CD14-positive monocyte (primary cell): ENCODE results near the gene ISCA2. TPM values are rescaled to one million over a fixed set of nuclear protein-coding genes. Genes with fewer than 3 reads are reported as not detected.

ENCODE experiments used
- DNase-seq, 3 donors: peaks; one replicate each; pipeline ENCODE4 v3.0.0-alpha.2; 2011 to 2022
- H2AFZ ChIP-seq: 2 replicates; pipeline ENCODE4 v1.6.0; 2012; ENCODE audit warnings: mild to moderate bottlenecking, low read depth, low read length, inconsistent platforms; ENCODE audit not compliant: insufficient read depth, poor library complexity, severe bottlenecking
- H3K27ac ChIP-seq, 2 donors: 1 replicate in 1 of 2; 2 replicates in 1 of 2; pipeline ENCODE4 v1.5.1; 2012 to 2013; ENCODE audit warnings: low read length in 2 of 2, control low read depth in 1 of 2, inconsistent platforms in 1 of 2, low read depth in 1 of 2, mild to moderate bottlenecking in 1 of 2
- H3K27me3 ChIP-seq, 2 donors: one replicate each; pipeline versions ENCODE4 v1.6.0 to v1.6.1; 2011 to 2013; ENCODE audit warnings: low read length in 2 of 2; ENCODE audit not compliant: control insufficient read depth in 2 of 2, insufficient read depth in 2 of 2
- H3K36me3 ChIP-seq, 2 donors: replicated peaks in 1 of 2; 1 replicate in 1 of 2; 2 replicates in 1 of 2; pipeline versions ENCODE4 v1.5.1 to v1.6.1; 2012 to 2013; ENCODE audit warnings: low read length in 2 of 2, control low read depth in 1 of 2, inconsistent platforms in 1 of 2, mild to moderate bottlenecking in 1 of 2; ENCODE audit not compliant: insufficient read depth in 2 of 2, control insufficient read depth in 1 of 2
- H3K4me1 ChIP-seq, 2 donors: 1 replicate in 1 of 2; 2 replicates in 1 of 2; pipeline versions ENCODE4 v1.5.1 to v1.6.1; 2012 to 2013; ENCODE audit warnings: low read length in 2 of 2, control low read depth in 1 of 2, inconsistent platforms in 1 of 2, mild to moderate bottlenecking in 1 of 2, moderate library complexity in 1 of 2; ENCODE audit not compliant: insufficient read depth in 2 of 2, control insufficient read depth in 1 of 2
- H3K4me2 ChIP-seq: replicated peaks from 2 replicates; pipeline ENCODE3; 2012; ENCODE audit warnings: low read length, moderate library complexity, mild to moderate bottlenecking; ENCODE audit not compliant: poor library complexity, severe bottlenecking; ENCODE audit errors: extremely low read depth
- H3K4me3 ChIP-seq, 3 experiments: fragments of 200-600 bp in 1 of 3; sonication (generic) in 1 of 3; replicated peaks in 1 of 3; 1 replicate in 2 of 3; 2 replicates in 1 of 3; pipeline ENCODE4 v1.5.1; 2011 to 2013; ENCODE audit warnings: low read length in 3 of 3, mild to moderate bottlenecking in 3 of 3, control low read depth in 2 of 3, low read depth in 2 of 3, inconsistent platforms in 1 of 3, moderate library complexity in 1 of 3
- H3K79me2 ChIP-seq: 2 replicates; pipeline ENCODE4 v1.6.0; 2012; ENCODE audit warnings: mild to moderate bottlenecking, control low read depth, inconsistent platforms, low read length, moderate library complexity; ENCODE audit not compliant: insufficient read depth
- H3K9ac ChIP-seq: 2 replicates; pipeline ENCODE4 v1.6.0; 2017; ENCODE audit warnings: low read length, mild to moderate bottlenecking; ENCODE audit not compliant: insufficient read depth, poor library complexity, severe bottlenecking
- H3K9me3 ChIP-seq, 2 donors: replicated peaks in 1 of 2; 1 replicate in 1 of 2; 2 replicates in 1 of 2; pipeline versions ENCODE4 v1.5.1 to v1.6.1; 2012 to 2013; ENCODE audit warnings: low read length in 2 of 2, control low read depth in 1 of 2; ENCODE audit not compliant: control insufficient read depth in 1 of 2, insufficient read depth in 1 of 2
- H4K20me1 ChIP-seq: 2 replicates; pipeline ENCODE4 v1.6.0; 2012; ENCODE audit warnings: mild to moderate bottlenecking, low read length, control low read depth, moderate library complexity; ENCODE audit not compliant: insufficient read depth
- H3K27ac Mint-ChIP-seq, 7 donors: one replicate each; pipeline ENCODE4 v1.8.0; 2020; ENCODE audit warnings: mild to moderate bottlenecking in 7 of 7, mixed read lengths in 7 of 7, moderate library complexity in 6 of 7, inconsistent platforms in 2 of 7
- H3K27me3 Mint-ChIP-seq, 3 donors: one replicate each; pipeline ENCODE4 v1.8.0; 2021 to 2022; ENCODE audit warnings: low read depth in 3 of 3, mild to moderate bottlenecking in 3 of 3, mixed read lengths in 3 of 3, moderate library complexity in 3 of 3, inconsistent platforms in 1 of 3
- H3K36me3 Mint-ChIP-seq, 2 donors: one replicate each; pipeline ENCODE4 v1.8.0; 2020; ENCODE audit warnings: mixed read lengths in 2 of 2, inconsistent platforms in 1 of 2, mild to moderate bottlenecking in 1 of 2
- H3K4me1 Mint-ChIP-seq: one replicate; pipeline ENCODE4 v1.8.0; 2020; ENCODE audit warnings: mild to moderate bottlenecking, mixed read lengths
- H3K4me3 Mint-ChIP-seq, 2 donors: one replicate each; pipeline ENCODE4 v1.8.0; 2020; ENCODE audit warnings: mild to moderate bottlenecking in 2 of 2, mixed read lengths in 2 of 2, moderate library complexity in 1 of 2
- H3K9me3 Mint-ChIP-seq, 7 donors: one replicate each; pipeline ENCODE4 v1.8.0; 2020 to 2022; ENCODE audit warnings: mixed read lengths in 7 of 7, mild to moderate bottlenecking in 6 of 7, moderate library complexity in 6 of 7, inconsistent platforms in 2 of 7
- CTCF ChIP-seq: fragments of 200-600 bp; IDR thresholded peaks from one replicate; pipeline ENCODE4 v1.8.0; 2022; ENCODE audit warnings: antibody characterized with exemption, mild to moderate bottlenecking
- WGBS: methylation state at CpG from one replicate; pipeline ENCODE4 v1.1.5; 2013; ENCODE audit warnings: missing lambda C conversion rate; ENCODE audit not compliant: insufficient coverage; 5-methylcytosine and 5-hydroxymethylcytosine counted together
- intact Hi-C, 2 donors: fragments of 100-400 bp; cut with micrococcal nuclease; formaldehyde crosslinking; loops; one replicate each; pipeline versions ENCODE4 v1.15.0 to v1.15.1; 2023
- polyA plus RNA-seq, 3 donors: library from polyadenylated mRNA; depleted of rRNA in 1 of 3; unstranded in 2 of 3; stranded (reverse) in 1 of 3; fragments of 300-500 nt in 2 of 3; fragments of >200 nt in 1 of 3; fragmentation: Illumina TruSeq in 2 of 3; gene quantifications; 1 replicate in 2 of 3; 2 replicates in 1 of 3; pipeline ENCODE4 v1.2.3, GENCODE V29; 2012 to 2021

ISCA2 gene
- polyA plus RNA-seq, 3 donors = 6.1 to 61.7 (median 55.9) TPM

GRCh38 chr14:74546416-74546815, 52.9 kb downstream of the ISCA2 start:
- DNase-seq = no peak
- Mint-ChIP-seq H3K4me1 (no peaks in the 10 kb centered on the region), H3K27me3 (peaks cover 0 to 11% (median 8%) of the 10 kb centered on the region in 3 donors), H3K9me3 (no peaks in the 10 kb centered on the region), H3K27ac (no peak overlapping the region), H3K4me3 (no peak overlapping the region), H3K36me3 (no peaks in the 10 kb centered on the region)
- TF ChIP-seq CTCF = no peak
- Histone ChIP-seq H3K79me2 (no peaks in the 10 kb centered on the region), H3K9ac (no peak overlapping the region), H3K27ac (no peak overlapping the region), H3K4me3 (no peak overlapping the region), H3K4me2 (no peak overlapping the region), H4K20me1 (no peaks in the 10 kb centered on the region), H3K36me3 (no peaks in the 10 kb centered on the region), H2AFZ (no peak overlapping the region), H3K27me3 (no peaks in the 10 kb centered on the region), H3K9me3 (no peaks in the 10 kb centered on the region), H3K4me1 (no peaks in the 10 kb centered on the region)
- 82% methylated on average over 9 of the region's 11 CpGs for WGBS
- intact Hi-C loops = no loop called here

Other genes starting within 250 kb of the ISCA2 start
- 10 to 100 TPM; 13.9 to 54.1 (median 14.2) TPM for gene ABCD4, start 190.8 kb upstream of the ISCA2 start, polyA plus RNA-seq
- not detected for gene VRTN, start 145.3 kb upstream of the ISCA2 start, polyA plus RNA-seq
- gene SYNDIG1L, start 67.6 kb upstream of the ISCA2 start, polyA plus RNA-seq = not detected
- gene NPC2, start 460 bp upstream of the ISCA2 start, polyA plus RNA-seq = 1,000 to 10,000 TPM in 1 of 3 donors, 100 to 1,000 TPM in 2; 675 to 1,159 (median 772) TPM
- under 1 TPM; 0.04 to 0.24 (median 0.11) TPM for gene LTBP2, start 118.5 kb downstream of the ISCA2 start, polyA plus RNA-seq
- 10 to 100 TPM; 12.5 to 23.3 (median 20.0) TPM for gene AREL1, start 219.3 kb downstream of the ISCA2 start, polyA plus RNA-seq
- gene FCF1, start 219.4 kb downstream of the ISCA2 start, polyA plus RNA-seq = 10 to 100 TPM; 14.8 to 22.6 (median 17.5) TPM